IMR-90 (cell line): Measurements from ENCODE around the gene KIF25. TPM values are rescaled to one million over a fixed set of nuclear protein-coding genes. Genes with fewer than 3 reads are reported as not detected.
A peak's percentile ranks its signal among the peaks of the same experiment; 100 is the strongest.

Experiments used
- ATAC-seq: fragments of 200-7000 bp; cut with Tn5 transposase; 2 replicates; pipeline ENCODE4 v1.9.1; 2020; ENCODE audit warnings: low read depth, mild to moderate bottlenecking, moderate library complexity
- BruUV-seq: library from RNA; stranded (reverse); fragments of 400-500 nt; replicated peaks from 2 replicates; lab custom pipeline; 2021; lab: Mats Ljungman, UMichigan
- CTCF ChIA-PET: fragments of 300-600 bp; formaldehyde crosslinking; extraction: SDS; loops from one replicate; lab custom pipeline; 2021; ENCODE audit warnings: antibody characterized with exemption; lab: Yijun Ruan, JAX
- POLR2A ChIA-PET: fragments of 300-600 bp; sonication (Branson Sonifier 250); formaldehyde crosslinking; loops from one replicate; lab custom pipeline; 2022; ENCODE audit warnings: antibody characterized with exemption; ENCODE audit not compliant: unreplicated experiment; lab: Charles Lee
- DNase-seq: peaks from one replicate; pipeline ENCODE4 v3.0.0; 2013
- H2AFZ ChIP-seq: replicated peaks from 2 replicates; pipeline ENCODE3; 2013; ENCODE audit warnings: low read length, mild to moderate bottlenecking; ENCODE audit not compliant: poor library complexity
- H2AK5ac ChIP-seq: 2 replicates; pipeline ENCODE4 v1.6.1; 2013; ENCODE audit warnings: low read depth, low read length, inconsistent platforms
- H2AK9ac ChIP-seq: replicated peaks from 2 replicates; pipeline ENCODE3; 2013; ENCODE audit warnings: mild to moderate bottlenecking, low read depth, low read length, moderate library complexity; ENCODE audit not compliant: poor library complexity
- H2BK120ac ChIP-seq: 2 replicates; pipeline ENCODE4 v1.6.1; 2013; ENCODE audit warnings: low read depth, low read length, inconsistent platforms
- H2BK15ac ChIP-seq: 3 replicates; pipeline ENCODE4 v1.6.1; 2013; ENCODE audit warnings: low read depth, low read length, inconsistent platforms
- H2BK20ac ChIP-seq: 2 replicates; pipeline ENCODE4 v1.6.1; 2013; ENCODE audit warnings: low read depth, mild to moderate bottlenecking, inconsistent platforms, low read length, moderate library complexity
- H2BK5ac ChIP-seq: 2 replicates; pipeline ENCODE4 v1.6.1; 2013; ENCODE audit warnings: mild to moderate bottlenecking, low read depth, low read length, inconsistent platforms; ENCODE audit not compliant: poor library complexity, severe bottlenecking
- H3K14ac ChIP-seq: replicated peaks from 2 replicates; pipeline ENCODE4 v1.6.1; 2013; ENCODE audit warnings: low read depth, low read length, inconsistent platforms
- H3K18ac ChIP-seq: 2 replicates; pipeline ENCODE4 v1.6.1; 2013; ENCODE audit warnings: low read depth, low read length, control low read depth
- H3K23ac ChIP-seq: 2 replicates; pipeline ENCODE4 v1.6.1; 2013; ENCODE audit warnings: low read depth, low read length, inconsistent platforms
- H3K27ac ChIP-seq: 2 replicates; pipeline ENCODE4 v1.5.1; 2013; ENCODE audit warnings: mild to moderate bottlenecking, control low read depth, low read length; ENCODE audit not compliant: insufficient read depth
- H3K27me3 ChIP-seq: 2 replicates; pipeline ENCODE4 v1.6.1; 2013; ENCODE audit warnings: low read length; ENCODE audit not compliant: control insufficient read depth, insufficient read depth
- H3K36me3 ChIP-seq: 2 replicates; pipeline ENCODE4 v1.6.1; 2013; ENCODE audit warnings: low read length, mixed read lengths; ENCODE audit not compliant: control insufficient read depth, insufficient read depth
- H3K4ac ChIP-seq: 2 replicates; pipeline ENCODE4 v1.6.1; 2013; ENCODE audit warnings: low read depth, low read length, inconsistent platforms
- H3K4me1 ChIP-seq: 2 replicates; pipeline ENCODE4 v1.6.1; 2013; ENCODE audit warnings: low read length, mixed read lengths; ENCODE audit not compliant: control insufficient read depth, insufficient read depth
- H3K4me2 ChIP-seq: 2 replicates; pipeline ENCODE4 v1.6.1; 2013; ENCODE audit warnings: low read depth, mild to moderate bottlenecking, control low read depth, low read length, moderate library complexity
- H3K4me3 ChIP-seq: 2 replicates; pipeline ENCODE4 v1.5.1; 2013; ENCODE audit warnings: low read depth, mild to moderate bottlenecking, control low read depth, low read length, moderate library complexity; ENCODE audit not compliant: insufficient read depth
- H3K56ac ChIP-seq: 2 replicates; pipeline ENCODE4 v1.6.1; 2013; ENCODE audit warnings: low read length, inconsistent platforms; ENCODE audit not compliant: insufficient read depth; ENCODE audit errors: extremely low read depth
- H3K79me1 ChIP-seq, 2 experiments: 2 replicates each; pipeline ENCODE4 v1.6.1; 2013; ENCODE audit warnings: low read length in 2 of 2, inconsistent platforms in 1 of 2, low read depth in 1 of 2
- H3K9ac ChIP-seq: 2 replicates; pipeline ENCODE4 v1.6.1; 2013; ENCODE audit warnings: low read depth, low read length, control low read depth
- H3K9me1 ChIP-seq: 2 replicates; pipeline ENCODE4 v1.6.1; 2013; ENCODE audit warnings: low read length, inconsistent platforms; ENCODE audit not compliant: insufficient read depth
- H3K9me3 ChIP-seq: 2 replicates; pipeline ENCODE4 v1.6.1; 2013; ENCODE audit warnings: low read length; ENCODE audit not compliant: control insufficient read depth, insufficient read depth
- H4K20me1 ChIP-seq: 2 replicates; pipeline ENCODE4 v1.6.1; 2013; ENCODE audit warnings: low read length, inconsistent platforms; ENCODE audit not compliant: insufficient read depth
- H4K5ac ChIP-seq: 2 replicates; pipeline ENCODE4 v1.6.1; 2013; ENCODE audit warnings: mild to moderate bottlenecking, low read depth, low read length, control low read depth
- H4K8ac ChIP-seq, 2 experiments: 2 replicates each; pipeline ENCODE4 v1.6.1; 2013; ENCODE audit warnings: low read depth in 2 of 2, low read length in 2 of 2, control low read depth in 1 of 2, inconsistent platforms in 1 of 2
- H4K91ac ChIP-seq: 2 replicates; pipeline ENCODE4 v1.6.1; 2013; ENCODE audit warnings: low read depth, low read length, inconsistent platforms; ENCODE audit not compliant: insufficient read depth
- BHLHE40 ChIP-seq: fragments of 150-350 bp; IDR thresholded peaks from 2 replicates; pipeline ENCODE4 v1.6.1; 2016; ENCODE audit warnings: mild to moderate bottlenecking, low read depth, low read length
- CEBPB ChIP-seq: IDR thresholded peaks from 2 replicates; pipeline ENCODE4 v1.6.1; 2012; ENCODE audit warnings: low read depth, low read length, improper control_type of control experiment
- CHD1 ChIP-seq: IDR thresholded peaks from 2 replicates; pipeline ENCODE4 v1.6.1; 2012; ENCODE audit warnings: low read depth, low read length, improper control_type of control experiment
- MAFK ChIP-seq: IDR thresholded peaks from 2 replicates; pipeline ENCODE4 v1.6.1; 2012; ENCODE audit warnings: low read depth, low read length, improper control_type of control experiment
- MXI1 ChIP-seq: IDR thresholded peaks from 2 replicates; pipeline ENCODE4 v1.6.1; 2012; ENCODE audit warnings: low read depth, mild to moderate bottlenecking, low read length, moderate library complexity, borderline replicate concordance
- NFE2L2 ChIP-seq: fragments of 150-350 bp; IDR thresholded peaks from 2 replicates; pipeline ENCODE4 v1.6.1; 2016; ENCODE audit warnings: low read depth, mild to moderate bottlenecking, low read length
- POLR2A ChIP-seq: IDR thresholded peaks from 2 replicates; pipeline ENCODE4 v1.6.1; 2012; ENCODE audit warnings: mild to moderate bottlenecking, low read depth, low read length
- RAD21 ChIP-seq: IDR thresholded peaks from 2 replicates; pipeline ENCODE4 v1.6.1; 2012; ENCODE audit warnings: low read length, improper control_type of control experiment
- RCOR1 ChIP-seq: IDR thresholded peaks from 2 replicates; pipeline ENCODE4 v1.6.1; 2012; ENCODE audit warnings: mild to moderate bottlenecking, low read length, improper control_type of control experiment; ENCODE audit not compliant: insufficient replicate concordance
- RFX5 ChIP-seq: IDR thresholded peaks from 2 replicates; pipeline ENCODE4 v1.8.0; 2012; ENCODE audit warnings: low read depth, mild to moderate bottlenecking, low read length, moderate library complexity
- SMC3 ChIP-seq: fragments of 150-350 bp; IDR thresholded peaks from 2 replicates; pipeline ENCODE4 v1.6.1; 2016; ENCODE audit warnings: low read depth, mild to moderate bottlenecking, antibody characterized with exemption, low read length, moderate library complexity
- WGBS, 2 experiments: methylation state at CpG; one replicate each; pipeline versions ENCODE4 v1.1.5 to v1.1.7; 2013; ENCODE audit warnings: missing lambda C conversion rate in 2 of 2; ENCODE audit not compliant: insufficient read length in 1 of 2; ENCODE audit errors: extremely low coverage in 2 of 2; 5-methylcytosine and 5-hydroxymethylcytosine counted together
- dilution Hi-C: fragments of 300-500 bp; cut with HindIII; formaldehyde crosslinking; loops from one replicate; pipeline ENCODE4 v1.14.3; 2018; ENCODE audit warnings: low sequenced_read_pairs; ENCODE audit not compliant: unreplicated experiment
- in situ Hi-C: fragments of 300-500 bp; cut with MboI; formaldehyde crosslinking; loops from 3 replicates; pipeline ENCODE4 v1.14.3; 2019; ENCODE audit warnings: low sequenced_read_pairs, inconsistent platforms, mixed read lengths
- intact Hi-C: fragments of 100-400 bp; cut with micrococcal nuclease; formaldehyde crosslinking; loops from 2 replicates; pipeline ENCODE4 v1.10.0; 2022
- polyA plus RNA-seq, 3 experiments: library from polyadenylated mRNA; depleted of rRNA; stranded (reverse); fragments of >200 nt; gene quantifications; 2 replicates each; pipeline ENCODE4 v1.2.3, GENCODE V29; 2012; ENCODE audit warnings: low replicate concordance in 1 of 3
- total RNA-seq: library from RNA; depleted of rRNA; stranded (reverse); fragments of >200 nt; gene quantifications from 2 replicates; pipeline ENCODE4 v1.2.3, GENCODE V29; 2012
- TF ChIP-seq, protein P1 (sequence below): fragments of 150-350 bp; IDR thresholded peaks from 2 replicates; pipeline ENCODE4 v1.6.1; 2016; ENCODE audit warnings: low read depth, mild to moderate bottlenecking, low read length, moderate library complexity, borderline replicate concordance
- TF ChIP-seq, protein P2 (sequence below): conservative IDR thresholded peaks from 2 replicates; pipeline ENCODE4 v1.5.1; 2012; ENCODE audit warnings: mild to moderate bottlenecking, low read depth, low read length, improper control_type of control experiment

Gene KIF25
- total and polyA plus RNA-seq, 2 of the 4 experiments (the other 2 are of a cell fraction), result not detected

DNA sequence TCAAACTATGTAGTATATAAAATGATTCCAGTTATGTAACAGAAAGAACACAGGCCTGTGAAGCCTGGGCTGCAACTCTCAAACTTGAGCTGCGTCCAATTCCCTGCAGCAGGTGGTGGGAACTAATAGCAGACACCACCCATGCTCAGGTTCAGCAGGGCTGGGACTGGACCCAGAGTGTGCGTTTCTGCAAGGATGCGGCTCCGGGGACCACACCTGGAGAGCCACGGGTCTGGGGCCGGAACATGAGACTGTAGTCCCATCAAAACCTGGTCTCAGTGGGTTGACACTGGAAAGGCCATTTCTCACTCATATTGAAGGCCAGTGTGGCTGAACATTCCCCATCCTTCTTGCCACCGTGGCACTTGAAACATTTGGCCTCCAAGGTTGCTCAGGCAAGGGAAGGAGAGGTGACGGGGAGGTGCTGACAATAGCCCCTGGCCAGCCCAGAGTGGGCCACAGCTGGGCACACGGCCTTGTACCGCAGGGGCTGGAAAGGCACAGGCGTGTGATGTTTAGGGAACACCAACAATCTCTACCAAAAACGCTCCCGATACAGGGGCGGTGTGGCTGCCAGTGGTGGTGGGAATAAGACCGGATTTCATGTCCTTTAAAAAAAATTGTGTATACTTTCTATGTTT, 43.5 kb downstream of the KIF25 start:
- intact Hi-C loops, result no loop called here

More for the DNA sequence above, 43.5 kb downstream of the KIF25 start:
- Histone ChIP-seq H3K9ac (no peak overlapping the region), H3K18ac (no peak overlapping the region), H3K4ac (no peak overlapping the region), H2BK5ac (no peak overlapping the region), H3K79me1 (no peaks in the 10 kb centered on the region), H3K9me3 (peaks cover 3% of the 10 kb centered on the region; the same call in 1 of the 2 replicates), H3K27ac (no peak overlapping the region), H2BK20ac (no peak overlapping the region), H3K4me1 (peaks cover 7% of the 10 kb centered on the region), H3K56ac (no peak overlapping the region), H2BK15ac (no peak overlapping the region), H2AFZ (peak overlapping the region; percentile 23), H3K23ac (no peak overlapping the region), H2BK120ac (no peak overlapping the region), H2AK5ac (no peak overlapping the region), H2AK9ac (no peak overlapping the region), H3K14ac (no peak overlapping the region), H4K91ac (no peak overlapping the region), H3K36me3 (no peaks in the 10 kb centered on the region), H4K5ac (no peak overlapping the region), H3K4me3 (no peak overlapping the region), H3K9me1 (no peaks in the 10 kb centered on the region), H3K27me3 (no peaks in the 10 kb centered on the region), H4K8ac (no peak overlapping the region), H3K4me2 (no peak overlapping the region), H4K20me1 (no peaks in the 10 kb centered on the region)
- POLR2A ChIA-PET, result no interaction called here
- 93% methylated on average over 5 of the region's 15 CpGs; no CpG with 5 or more reads in 1 of the 2 experiments for WGBS, 2 experiments
- DNase-seq, result no peak
- no peak for ATAC-seq
- no peak for TF ChIP-seq RFX5
- TF ChIP-seq BHLHE40, result no peak
- TF ChIP-seq SMC3, result no peak
- TF ChIP-seq NFE2L2, result no peak
- no peak for TF ChIP-seq RCOR1
- no peak for TF ChIP-seq CEBPB
- TF ChIP-seq, protein P1, sequence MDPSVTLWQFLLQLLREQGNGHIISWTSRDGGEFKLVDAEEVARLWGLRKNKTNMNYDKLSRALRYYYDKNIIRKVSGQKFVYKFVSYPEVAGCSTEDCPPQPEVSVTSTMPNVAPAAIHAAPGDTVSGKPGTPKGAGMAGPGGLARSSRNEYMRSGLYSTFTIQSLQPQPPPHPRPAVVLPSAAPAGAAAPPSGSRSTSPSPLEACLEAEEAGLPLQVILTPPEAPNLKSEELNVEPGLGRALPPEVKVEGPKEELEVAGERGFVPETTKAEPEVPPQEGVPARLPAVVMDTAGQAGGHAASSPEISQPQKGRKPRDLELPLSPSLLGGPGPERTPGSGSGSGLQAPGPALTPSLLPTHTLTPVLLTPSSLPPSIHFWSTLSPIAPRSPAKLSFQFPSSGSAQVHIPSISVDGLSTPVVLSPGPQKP, result no peak
- no peak for TF ChIP-seq CHD1
- TF ChIP-seq MAFK, result no peak
- TF ChIP-seq POLR2A, result no peak
- TF ChIP-seq RAD21, result no peak
- TF ChIP-seq, protein P2, sequence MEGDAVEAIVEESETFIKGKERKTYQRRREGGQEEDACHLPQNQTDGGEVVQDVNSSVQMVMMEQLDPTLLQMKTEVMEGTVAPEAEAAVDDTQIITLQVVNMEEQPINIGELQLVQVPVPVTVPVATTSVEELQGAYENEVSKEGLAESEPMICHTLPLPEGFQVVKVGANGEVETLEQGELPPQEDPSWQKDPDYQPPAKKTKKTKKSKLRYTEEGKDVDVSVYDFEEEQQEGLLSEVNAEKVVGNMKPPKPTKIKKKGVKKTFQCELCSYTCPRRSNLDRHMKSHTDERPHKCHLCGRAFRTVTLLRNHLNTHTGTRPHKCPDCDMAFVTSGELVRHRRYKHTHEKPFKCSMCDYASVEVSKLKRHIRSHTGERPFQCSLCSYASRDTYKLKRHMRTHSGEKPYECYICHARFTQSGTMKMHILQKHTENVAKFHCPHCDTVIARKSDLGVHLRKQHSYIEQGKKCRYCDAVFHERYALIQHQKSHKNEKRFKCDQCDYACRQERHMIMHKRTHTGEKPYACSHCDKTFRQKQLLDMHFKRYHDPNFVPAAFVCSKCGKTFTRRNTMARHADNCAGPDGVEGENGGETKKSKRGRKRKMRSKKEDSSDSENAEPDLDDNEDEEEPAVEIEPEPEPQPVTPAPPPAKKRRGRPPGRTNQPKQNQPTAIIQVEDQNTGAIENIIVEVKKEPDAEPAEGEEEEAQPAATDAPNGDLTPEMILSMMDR, result no peak
- no peak for TF ChIP-seq MXI1
- in situ Hi-C loops, result no loop called here
- dilution Hi-C loops, result no loop called here
- no TSS peak for BruUV-seq
- CTCF ChIA-PET, result interaction anchor here (1.1 kb wide), 1 partner anchor 9 kb away, joined by 3 read pairs; no protein-coding TSS in a partner anchor
